T-cell (primary cell): Measurements from ENCODE around the gene CCDC17. TPM values are rescaled to one million over a fixed set of nuclear protein-coding genes. Genes with fewer than 3 reads are reported as not detected.

ENCODE experiments used
- ATAC-seq, 4 experiments: fragments of 200-7000 bp in 3 of 4; fragments of 150-1000 bp in 1 of 4; cut with Tn5 transposase; replicated peaks in 1 of 4; 1 replicate in 3 of 4; 2 replicates in 1 of 4; pipeline ENCODE4 v1.10.0; 2021; ENCODE audit warnings: moderate library complexity in 3 of 4, mild to moderate bottlenecking in 2 of 4, moderate number of reproducible peaks in 1 of 4
- CTCF ChIA-PET, 2 donors: fragments of 300-600 bp; sonication (Branson Sonifier 250); formaldehyde crosslinking; loops; one replicate each; lab custom pipeline; 2022; ENCODE audit warnings: antibody characterized with exemption in 2 of 2; lab: Charles Lee
- POLR2A ChIA-PET, 2 donors: fragments of 300-600 bp; sonication (Branson Sonifier 250); formaldehyde crosslinking; loops; one replicate each; lab custom pipeline; 2022; ENCODE audit warnings: antibody characterized with exemption in 2 of 2; lab: Charles Lee
- DNase-seq, 35 experiments: peaks; one replicate each; pipeline versions ENCODE4 v3.0.0 to v3.0.0-alpha.2; 2013 to 2023
- H3K27ac ChIP-seq: one replicate; pipeline ENCODE4 v1.5.1; 2013; ENCODE audit warnings: low read length
- H3K27me3 ChIP-seq, 2 experiments: replicated peaks in 1 of 2; 1 replicate in 1 of 2; 2 replicates in 1 of 2; pipeline versions ENCODE4 v1.6.1 to v1.7.0; 2013; ENCODE audit warnings: low read length in 1 of 2, mixed read lengths in 1 of 2; ENCODE audit not compliant: control insufficient read depth in 2 of 2, insufficient read depth in 2 of 2; ENCODE audit errors: extremely low read depth in 1 of 2
- H3K36me3 ChIP-seq, 2 donors: 1 replicate in 1 of 2; 2 replicates in 1 of 2; pipeline versions ENCODE4 v1.6.1 to v1.7.0; 2013; ENCODE audit warnings: low read length in 1 of 2; ENCODE audit not compliant: control insufficient read depth in 2 of 2, insufficient read depth in 1 of 2; ENCODE audit errors: extremely low read depth in 1 of 2
- H3K4me1 ChIP-seq, 2 experiments: 1 replicate in 1 of 2; 2 replicates in 1 of 2; pipeline versions ENCODE4 v1.6.1 to v1.7.0; 2013; ENCODE audit warnings: low read length in 2 of 2, mixed read lengths in 1 of 2; ENCODE audit not compliant: insufficient read depth in 2 of 2, control insufficient read depth in 1 of 2; ENCODE audit errors: extremely low read depth in 1 of 2
- H3K4me3 ChIP-seq, 2 donors: 1 replicate in 1 of 2; 2 replicates in 1 of 2; pipeline versions ENCODE4 v1.5.1 to v1.7.0; 2013; ENCODE audit warnings: mild to moderate bottlenecking in 2 of 2, low read length in 1 of 2, moderate library complexity in 1 of 2; ENCODE audit not compliant: control insufficient read depth in 1 of 2; ENCODE audit errors: extremely low read depth in 1 of 2
- H3K9me3 ChIP-seq: 2 replicates; pipeline ENCODE4 v1.7.0; 2013
- H3K27ac Mint-ChIP-seq, 2 donors: one replicate each; pipeline ENCODE4 v1.8.0; 2020 to 2021; ENCODE audit warnings: mild to moderate bottlenecking in 2 of 2, mixed read lengths in 2 of 2
- H3K27me3 Mint-ChIP-seq, 2 donors: one replicate each; pipeline ENCODE4 v1.8.0; 2021 to 2022; ENCODE audit warnings: mixed read lengths in 2 of 2
- H3K36me3 Mint-ChIP-seq: one replicate; pipeline ENCODE4 v1.8.0; 2021; ENCODE audit warnings: mixed read lengths
- H3K4me1 Mint-ChIP-seq, 3 donors: one replicate each; pipeline ENCODE4 v1.8.0; 2020 to 2022; ENCODE audit warnings: mixed read lengths in 3 of 3, mild to moderate bottlenecking in 1 of 3
- H3K4me3 Mint-ChIP-seq, 3 donors: one replicate each; pipeline ENCODE4 v1.8.0; 2020 to 2022; ENCODE audit warnings: mild to moderate bottlenecking in 3 of 3, mixed read lengths in 3 of 3, moderate library complexity in 3 of 3
- H3K9me3 Mint-ChIP-seq, 3 donors: one replicate each; pipeline ENCODE4 v1.8.0; 2020 to 2022; ENCODE audit warnings: mixed read lengths in 3 of 3
- WGBS: methylation state at CpG from one replicate; pipeline ENCODE4 v1.1.5; 2013; ENCODE audit warnings: missing lambda C conversion rate; ENCODE audit not compliant: insufficient coverage; 5-methylcytosine and 5-hydroxymethylcytosine counted together
- total RNA-seq, 35 experiments: library from RNA in 6 of 35; stranded (reverse) in 6 of 35; fragments of 120-200 nt in 1 of 35; gene quantifications; one replicate each; pipeline versions ENCODE4 v1.2.1 to v1.2.4 and lab custom pipeline; 2013 to 2026

The CCDC17 gene
- total RNA-seq, 5 donors from 2014 or later (not counting 1 experiment from before 2014, with no cell fraction given), result 5.9 to 8.6 (median 7.5) TPM

GRCh38 chr1:45629035-45629434, 5.2 kb upstream of the CCDC17 start:
- ChIA-PET POLR2A (interaction anchor here (0.6 kb wide), 2 partner anchors 106 to 901 kb away, joined by 6 to 9 read pairs; no protein-coding TSS in a partner anchor), CTCF (interaction anchor here in 1 of 2 donors (0.7 kb wide), 1 partner anchor 36 kb away, joined by 4 read pairs; no protein-coding TSS in a partner anchor)
- no peaks in the 10 kb centered on the region for H3K4me1 Mint-ChIP-seq
- no peak overlapping the region for H3K27ac Mint-ChIP-seq
- no peak for ATAC-seq
- H3K36me3 ChIP-seq, result peaks cover 10 to 74% of the 10 kb centered on the region in 2 donors
- no peaks in the 10 kb centered on the region for H3K27me3 Mint-ChIP-seq
- H3K9me3 ChIP-seq, result no peaks in the 10 kb centered on the region
- H3K9me3 Mint-ChIP-seq, result no peaks in the 10 kb centered on the region
- DNase-seq, result no peak
- no peaks in the 10 kb centered on the region for H3K4me1 ChIP-seq
- H3K4me3 Mint-ChIP-seq, result no peak overlapping the region
- no peak overlapping the region for H3K27ac ChIP-seq
- peaks cover 55% of the 10 kb centered on the region for H3K36me3 Mint-ChIP-seq
- no peaks in the 10 kb centered on the region for H3K27me3 ChIP-seq
- no peak overlapping the region for H3K4me3 ChIP-seq

- ChIA-PET CTCF (no interaction called here), POLR2A (interaction anchor here in 1 of 2 donors (0.6 kb wide), 1 partner anchor 878 kb away, joined by 3 read pairs; no protein-coding TSS in a partner anchor)
- Mint-ChIP-seq H3K27ac (no peak overlapping the region), H3K9me3 (no peaks in the 10 kb centered on the region), H3K36me3 (peaks cover 39% of the 10 kb centered on the region), H3K4me1 (peaks cover 8 to 11% (median 8%) of the 10 kb centered on the region in 3 donors), H3K4me3 (no peak overlapping the region), H3K27me3 (no peaks in the 10 kb centered on the region)
- ATAC-seq, result peak in 1 of 4 experiments; percentile 9
- H3K4me1 ChIP-seq, result no peaks in the 10 kb centered on the region
- H3K36me3 ChIP-seq, result peaks cover 0 to 30% of the 10 kb centered on the region in 2 donors
- no peaks in the 10 kb centered on the region for H3K27me3 ChIP-seq
- WGBS, result 94% methylated on average over 73 of the region's 78 CpGs
- H3K4me3 ChIP-seq, result no peak overlapping the region
- no peaks in the 10 kb centered on the region for H3K9me3 ChIP-seq
- no peak overlapping the region for H3K27ac ChIP-seq
- DNase-seq, result no peak
Observed at GRCh38 chr1:45622524-45623394, 1.1 kb downstream of the CCDC17 start.

GRCh38 chr1:45621895-45622523, 1.8 kb downstream of the CCDC17 start:
- peak in 3 of 4 experiments; percentile 8 to 28 (median 14) for ATAC-seq
- H3K27me3 ChIP-seq, result no peaks in the 10 kb centered on the region
- H3K9me3 ChIP-seq, result no peaks in the 10 kb centered on the region
- ChIA-PET POLR2A (no interaction called here), CTCF (interaction anchor here in 1 of 2 donors (0.6 kb wide), 1 partner anchor 122 kb away, joined by 3 read pairs; the partner anchor contains the start of gene MMACHC)
- peaks cover 37% of the 10 kb centered on the region for H3K36me3 Mint-ChIP-seq
- no peaks in the 10 kb centered on the region for H3K4me1 ChIP-seq
- 87% methylated on average over 14 of the region's 18 CpGs for WGBS
- peaks cover 8 to 11% (median 8%) of the 10 kb centered on the region in 3 donors for H3K4me1 Mint-ChIP-seq
- H3K27ac Mint-ChIP-seq, result no peak overlapping the region
- H3K9me3 Mint-ChIP-seq, result no peaks in the 10 kb centered on the region
- H3K4me3 Mint-ChIP-seq, result no peak overlapping the region
- no peak overlapping the region for H3K4me3 ChIP-seq
- no peaks in the 10 kb centered on the region for H3K27me3 Mint-ChIP-seq
- no peak for DNase-seq
- H3K27ac ChIP-seq, result no peak overlapping the region
- H3K36me3 ChIP-seq, result peaks cover 6 to 36% of the 10 kb centered on the region in 2 donors

GRCh38 chr1:45621501-45621836, 2.4 kb downstream of the CCDC17 start:
- no peaks in the 10 kb centered on the region for H3K9me3 ChIP-seq
- Mint-ChIP-seq H3K27me3 (no peaks in the 10 kb centered on the region), H3K4me3 (no peak overlapping the region), H3K4me1 (peaks cover 8 to 11% (median 8%) of the 10 kb centered on the region in 3 donors), H3K9me3 (no peaks in the 10 kb centered on the region), H3K36me3 (peaks cover 38% of the 10 kb centered on the region), H3K27ac (peak overlapping the region in 1 of 2 donors; percentile 11)
- H3K27ac ChIP-seq, result no peak overlapping the region
- no peaks in the 10 kb centered on the region for H3K4me1 ChIP-seq
- H3K4me3 ChIP-seq, result no peak overlapping the region
- CTCF ChIA-PET, result interaction anchor here in 1 of 2 donors (0.6 kb wide), 1 partner anchor 121 kb away, joined by 3 read pairs; the partner anchor contains the start of gene MMACHC
- 73% methylated on average over 2 of the region's 3 CpGs for WGBS
- DNase-seq (no peak), ATAC-seq (peak; percentile 11 to 25 (median 14))
- POLR2A ChIA-PET, result no interaction called here
- H3K36me3 ChIP-seq, result peaks cover 10 to 38% of the 10 kb centered on the region in 2 donors
- H3K27me3 ChIP-seq, result no peaks in the 10 kb centered on the region

GRCh38 chr1:45620588-45621500, 3.0 kb downstream of the CCDC17 start:
- H3K36me3 ChIP-seq, result peaks cover 10 to 41% of the 10 kb centered on the region in 2 donors
- no peak overlapping the region for H3K27ac ChIP-seq
- no peaks in the 10 kb centered on the region for H3K9me3 Mint-ChIP-seq
- H3K27me3 Mint-ChIP-seq, result no peaks in the 10 kb centered on the region
- H3K4me3 ChIP-seq, result no peak overlapping the region
- ChIA-PET POLR2A (no interaction called here), CTCF (no interaction called here)
- DNase-seq (no peak), ATAC-seq (peak in 1 of 4 experiments; percentile 18)
- WGBS, result 97% methylated on average over 16 of the region's 17 CpGs
- peaks cover 41% of the 10 kb centered on the region for H3K36me3 Mint-ChIP-seq
- no peaks in the 10 kb centered on the region for H3K9me3 ChIP-seq
- no peaks in the 10 kb centered on the region for H3K4me1 ChIP-seq
- no peak overlapping the region for H3K4me3 Mint-ChIP-seq
- H3K4me1 Mint-ChIP-seq, result peaks cover 8 to 11% (median 8%) of the 10 kb centered on the region in 3 donors
- H3K27ac Mint-ChIP-seq, result peak overlapping the region; percentile 66 to 79
- no peaks in the 10 kb centered on the region for H3K27me3 ChIP-seq
